ENCODE data around the gene LIN28B. TPM values are rescaled to one million over a fixed set of nuclear protein-coding genes. Genes with fewer than 3 reads are reported as not detected.

LIN28B gene
- polyA plus RNA-seq, 1 experiment = not detected

DNA sequence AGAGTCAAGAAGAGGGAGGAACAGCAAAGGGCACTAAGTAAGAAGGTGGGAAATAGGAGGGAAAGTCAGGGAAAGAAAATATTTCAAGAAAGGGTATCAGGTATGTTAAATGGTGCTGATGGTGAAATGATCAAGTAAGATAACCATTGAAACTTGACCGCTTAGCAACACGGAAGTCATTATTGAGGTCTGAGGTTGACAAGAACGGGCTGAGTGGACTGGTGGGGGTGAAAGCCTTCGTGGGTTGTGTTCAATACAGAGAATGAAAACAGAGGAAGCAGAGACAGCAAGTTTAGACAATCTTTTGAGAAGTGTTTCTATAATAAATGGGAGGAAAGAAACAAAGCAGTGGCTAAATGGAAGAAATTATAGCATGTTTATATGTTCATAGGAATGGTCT, 72.0 kb downstream of the LIN28B start:
- no peak for DNase-seq (ENCODE audit: low read depth)
- ChIA-PET POLR2A (no interaction called here), CTCF (interaction anchor here (1.4 kb wide), 1 partner anchor 32 kb away, joined by 3 read pairs; no protein-coding TSS in a partner anchor)
- Histone ChIP-seq H3K36me3 (ENCODE audit: control insufficient read depth, insufficient read depth, low read length) (no peaks in the 10 kb centered on the region), H3K27me3 (ENCODE audit: control insufficient read depth, insufficient read depth, low read length) (no peaks in the 10 kb centered on the region), H3K4me3 (ENCODE audit: low read depth, low read length) (no peak overlapping the region)
- TF ChIP-seq, protein P1, sequence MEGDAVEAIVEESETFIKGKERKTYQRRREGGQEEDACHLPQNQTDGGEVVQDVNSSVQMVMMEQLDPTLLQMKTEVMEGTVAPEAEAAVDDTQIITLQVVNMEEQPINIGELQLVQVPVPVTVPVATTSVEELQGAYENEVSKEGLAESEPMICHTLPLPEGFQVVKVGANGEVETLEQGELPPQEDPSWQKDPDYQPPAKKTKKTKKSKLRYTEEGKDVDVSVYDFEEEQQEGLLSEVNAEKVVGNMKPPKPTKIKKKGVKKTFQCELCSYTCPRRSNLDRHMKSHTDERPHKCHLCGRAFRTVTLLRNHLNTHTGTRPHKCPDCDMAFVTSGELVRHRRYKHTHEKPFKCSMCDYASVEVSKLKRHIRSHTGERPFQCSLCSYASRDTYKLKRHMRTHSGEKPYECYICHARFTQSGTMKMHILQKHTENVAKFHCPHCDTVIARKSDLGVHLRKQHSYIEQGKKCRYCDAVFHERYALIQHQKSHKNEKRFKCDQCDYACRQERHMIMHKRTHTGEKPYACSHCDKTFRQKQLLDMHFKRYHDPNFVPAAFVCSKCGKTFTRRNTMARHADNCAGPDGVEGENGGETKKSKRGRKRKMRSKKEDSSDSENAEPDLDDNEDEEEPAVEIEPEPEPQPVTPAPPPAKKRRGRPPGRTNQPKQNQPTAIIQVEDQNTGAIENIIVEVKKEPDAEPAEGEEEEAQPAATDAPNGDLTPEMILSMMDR (IDR thresholded peaks at IDR 0.05; ENCODE audit: insufficient read depth, low read depth, low read length) = no peak

GRCh38 chr6:105029581-105029980, 72.7 kb downstream of the LIN28B start:
- DNase-seq (ENCODE audit: low read depth) = no peak
- CTCF ChIA-PET = no interaction called here
- POLR2A ChIA-PET = no interaction called here
- no peaks in the 10 kb centered on the region for H3K27me3 ChIP-seq (ENCODE audit: control insufficient read depth, insufficient read depth, low read length)
- TF ChIP-seq, protein P1 (IDR thresholded peaks at IDR 0.05; ENCODE audit: insufficient read depth, low read depth, low read length) = no peak
- no peaks in the 10 kb centered on the region for H3K36me3 ChIP-seq (ENCODE audit: control insufficient read depth, insufficient read depth, low read length)
- H3K4me3 ChIP-seq (ENCODE audit: low read depth, low read length) = no peak overlapping the region

GRCh38 chr6:105034470-105034869, 77.6 kb downstream of the LIN28B start:
- no peaks in the 10 kb centered on the region for H3K36me3 ChIP-seq (ENCODE audit: control insufficient read depth, insufficient read depth, low read length)
- ChIA-PET CTCF (interaction anchor here (1.1 kb wide), 1 partner anchor 43 kb away, joined by 4 read pairs; no protein-coding TSS in a partner anchor), POLR2A (no interaction called here)
- H3K4me3 ChIP-seq (ENCODE audit: low read depth, low read length) = no peak overlapping the region
- no peaks in the 10 kb centered on the region for H3K27me3 ChIP-seq (ENCODE audit: control insufficient read depth, insufficient read depth, low read length)
- no peak for DNase-seq (ENCODE audit: low read depth)
- TF ChIP-seq, protein P1 (IDR thresholded peaks at IDR 0.05; ENCODE audit: insufficient read depth, low read depth, low read length) = no peak

GRCh38 chr6:105035299-105035698, 78.4 kb downstream of the LIN28B start:
- POLR2A ChIA-PET = no interaction called here
- Histone ChIP-seq H3K36me3 (ENCODE audit: control insufficient read depth, insufficient read depth, low read length) (no peaks in the 10 kb centered on the region), H3K27me3 (ENCODE audit: control insufficient read depth, insufficient read depth, low read length) (no peaks in the 10 kb centered on the region), H3K4me3 (ENCODE audit: low read depth, low read length) (no peak overlapping the region)
- TF ChIP-seq, protein P1 (IDR thresholded peaks at IDR 0.05; ENCODE audit: insufficient read depth, low read depth, low read length) = no peak
- CTCF ChIA-PET = interaction anchor here (1.1 kb wide), 1 partner anchor 42 kb away, joined by 4 read pairs; no protein-coding TSS in a partner anchor
- no peak for DNase-seq (ENCODE audit: low read depth)

GRCh38 chr6:105036351-105036750, 79.4 kb downstream of the LIN28B start:
- no peaks in the 10 kb centered on the region for H3K27me3 ChIP-seq (ENCODE audit: control insufficient read depth, insufficient read depth, low read length)
- ChIA-PET CTCF (no interaction called here), POLR2A (no interaction called here)
- H3K36me3 ChIP-seq (ENCODE audit: control insufficient read depth, insufficient read depth, low read length) = no peaks in the 10 kb centered on the region
- H3K4me3 ChIP-seq (ENCODE audit: low read depth, low read length) = no peak overlapping the region
- DNase-seq (ENCODE audit: low read depth) = no peak
- TF ChIP-seq, protein P1 (IDR thresholded peaks at IDR 0.05; ENCODE audit: insufficient read depth, low read depth, low read length) = no peak

Data from BJ (cell line).